ENCODE data around the gene ARPC2. TPM values are rescaled to one million over a fixed set of nuclear protein-coding genes. Genes with fewer than 3 reads are reported as not detected.

The ARPC2 gene
- polyA plus RNA-seq, 1 donor from 2014 or later: 167 TPM

DNA sequence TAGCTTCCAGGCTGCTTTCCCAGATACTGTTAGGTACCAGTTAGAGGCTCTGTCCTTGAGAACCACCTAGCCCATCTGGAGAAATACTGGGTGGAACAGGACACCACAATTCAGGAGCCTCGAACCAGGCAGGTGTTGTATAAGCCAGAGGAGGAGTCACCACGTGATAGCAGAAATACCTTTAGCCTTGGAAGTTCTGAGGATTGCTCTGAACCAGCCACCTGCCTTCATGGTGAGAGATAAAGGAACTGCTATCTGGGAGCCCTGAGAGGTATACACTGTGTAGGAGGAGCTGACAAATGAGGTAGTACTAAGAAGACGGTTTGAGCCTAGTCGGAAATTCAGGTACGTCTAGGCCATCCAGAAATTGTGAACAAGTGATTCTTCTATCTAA lies 36.2 kb downstream of the ARPC2 start:
- no peak overlapping the region for H2AFZ ChIP-seq (ENCODE audit: low read depth, low read length)
- no peaks in the 10 kb centered on the region for H3K79me2 ChIP-seq (replicated peaks; ENCODE audit: insufficient read depth, low read length)
- H3K9me2 ChIP-seq (ENCODE audit: insufficient read depth, low read length): no peaks in the 10 kb centered on the region
- no peak overlapping the region for H3K4me2 ChIP-seq (ENCODE audit: low read length)
- H3K27ac ChIP-seq (ENCODE audit: low read length): no peak overlapping the region
- H3K9me3 ChIP-seq (ENCODE audit: low read length): no peaks in the 10 kb centered on the region
- no peak overlapping the region for H3K4me3 ChIP-seq (ENCODE audit: low read length)
- TF ChIP-seq REST (IDR thresholded peaks at IDR 0.05; ENCODE audit: borderline replicate concordance): no peak
- no peak for TF ChIP-seq POLR2AphosphoS5 (IDR thresholded peaks at IDR 0.05)
- TF ChIP-seq, protein P1, sequence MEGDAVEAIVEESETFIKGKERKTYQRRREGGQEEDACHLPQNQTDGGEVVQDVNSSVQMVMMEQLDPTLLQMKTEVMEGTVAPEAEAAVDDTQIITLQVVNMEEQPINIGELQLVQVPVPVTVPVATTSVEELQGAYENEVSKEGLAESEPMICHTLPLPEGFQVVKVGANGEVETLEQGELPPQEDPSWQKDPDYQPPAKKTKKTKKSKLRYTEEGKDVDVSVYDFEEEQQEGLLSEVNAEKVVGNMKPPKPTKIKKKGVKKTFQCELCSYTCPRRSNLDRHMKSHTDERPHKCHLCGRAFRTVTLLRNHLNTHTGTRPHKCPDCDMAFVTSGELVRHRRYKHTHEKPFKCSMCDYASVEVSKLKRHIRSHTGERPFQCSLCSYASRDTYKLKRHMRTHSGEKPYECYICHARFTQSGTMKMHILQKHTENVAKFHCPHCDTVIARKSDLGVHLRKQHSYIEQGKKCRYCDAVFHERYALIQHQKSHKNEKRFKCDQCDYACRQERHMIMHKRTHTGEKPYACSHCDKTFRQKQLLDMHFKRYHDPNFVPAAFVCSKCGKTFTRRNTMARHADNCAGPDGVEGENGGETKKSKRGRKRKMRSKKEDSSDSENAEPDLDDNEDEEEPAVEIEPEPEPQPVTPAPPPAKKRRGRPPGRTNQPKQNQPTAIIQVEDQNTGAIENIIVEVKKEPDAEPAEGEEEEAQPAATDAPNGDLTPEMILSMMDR (IDR thresholded peaks at IDR 0.05; ENCODE audit: poor library complexity, severe bottlenecking): no peak
- no peak for TF ChIP-seq SMC3 (conservative IDR thresholded peaks at IDR 0.05; ENCODE audit: poor library complexity)
- TF ChIP-seq TAF1 (IDR thresholded peaks at IDR 0.05; ENCODE audit: low read depth): no peak
- TF ChIP-seq RAD21 (conservative IDR thresholded peaks at IDR 0.05): no peak
- no peak for TF ChIP-seq MXI1 (conservative IDR thresholded peaks at IDR 0.05; ENCODE audit: poor library complexity, severe bottlenecking)
- TF ChIP-seq EP300 (conservative IDR thresholded peaks at IDR 0.05; ENCODE audit: poor library complexity, severe bottlenecking): no peak
- TF ChIP-seq EZH2 (IDR thresholded peaks at IDR 0.05; ENCODE audit: borderline replicate concordance, insufficient read depth, low read length, poor library complexity, severe bottlenecking): no peak
- no peaks in the 10 kb centered on the region for H4K20me1 ChIP-seq (ENCODE audit: insufficient read depth)
- no peaks in the 10 kb centered on the region for H3F3A ChIP-seq (ENCODE audit: insufficient read depth, low read length, poor library complexity, severe bottlenecking)
- H3K27me3 ChIP-seq (ENCODE audit: insufficient read depth, low read depth, low read length): no peaks in the 10 kb centered on the region
- no peak overlapping the region for H3K9ac ChIP-seq (ENCODE audit: low read length)
- peaks cover 13% of the 10 kb centered on the region for H3K36me3 ChIP-seq (ENCODE audit: insufficient read depth, low read length)

- Histone ChIP-seq H3F3A (ENCODE audit: insufficient read depth, low read length, poor library complexity, severe bottlenecking) (no peaks in the 10 kb centered on the region), H3K9me3 (ENCODE audit: low read length) (no peaks in the 10 kb centered on the region), H3K9ac (ENCODE audit: low read length) (no peak overlapping the region), H3K36me3 (ENCODE audit: insufficient read depth, low read length) (peaks cover 10% of the 10 kb centered on the region), H3K27me3 (ENCODE audit: insufficient read depth, low read depth, low read length) (no peaks in the 10 kb centered on the region), H3K9me2 (ENCODE audit: insufficient read depth, low read length) (no peaks in the 10 kb centered on the region), H3K79me2 (replicated peaks; ENCODE audit: insufficient read depth, low read length) (no peaks in the 10 kb centered on the region), H2AFZ (ENCODE audit: low read depth, low read length) (no peak overlapping the region), H3K4me3 (ENCODE audit: low read length) (no peak overlapping the region), H3K4me2 (ENCODE audit: low read length) (no peak overlapping the region), H4K20me1 (ENCODE audit: insufficient read depth) (no peaks in the 10 kb centered on the region), H3K27ac (ENCODE audit: low read length) (no peak overlapping the region)
- TF ChIP-seq EP300 (conservative IDR thresholded peaks at IDR 0.05; ENCODE audit: poor library complexity, severe bottlenecking) (no peak), EZH2 (IDR thresholded peaks at IDR 0.05; ENCODE audit: borderline replicate concordance, insufficient read depth, low read length, poor library complexity, severe bottlenecking) (no peak), SMC3 (conservative IDR thresholded peaks at IDR 0.05; ENCODE audit: poor library complexity) (no peak), TAF1 (IDR thresholded peaks at IDR 0.05; ENCODE audit: low read depth) (no peak), POLR2AphosphoS5 (IDR thresholded peaks at IDR 0.05) (no peak), MXI1 (conservative IDR thresholded peaks at IDR 0.05; ENCODE audit: poor library complexity, severe bottlenecking) (no peak), RAD21 (conservative IDR thresholded peaks at IDR 0.05) (no peak), REST (IDR thresholded peaks at IDR 0.05; ENCODE audit: borderline replicate concordance) (no peak)
- TF ChIP-seq, protein P1 (IDR thresholded peaks at IDR 0.05; ENCODE audit: poor library complexity, severe bottlenecking): no peak
These were observed 38.5 kb downstream of the ARPC2 start for GRCh38 chr2:218255446-218255845.
